ENCODE results near the gene ZNF276. TPM values are rescaled to one million over a fixed set of nuclear protein-coding genes. Genes with fewer than 3 reads are reported as not detected.

ZNF276 gene
- total RNA-seq, 4 donors from 2014 or later: 44.7 to 62.0 (median 52.8) TPM

- DNase-seq (ENCODE audit: low spot score in 2 of 2): no peak
- TF ChIP-seq, protein P1, sequence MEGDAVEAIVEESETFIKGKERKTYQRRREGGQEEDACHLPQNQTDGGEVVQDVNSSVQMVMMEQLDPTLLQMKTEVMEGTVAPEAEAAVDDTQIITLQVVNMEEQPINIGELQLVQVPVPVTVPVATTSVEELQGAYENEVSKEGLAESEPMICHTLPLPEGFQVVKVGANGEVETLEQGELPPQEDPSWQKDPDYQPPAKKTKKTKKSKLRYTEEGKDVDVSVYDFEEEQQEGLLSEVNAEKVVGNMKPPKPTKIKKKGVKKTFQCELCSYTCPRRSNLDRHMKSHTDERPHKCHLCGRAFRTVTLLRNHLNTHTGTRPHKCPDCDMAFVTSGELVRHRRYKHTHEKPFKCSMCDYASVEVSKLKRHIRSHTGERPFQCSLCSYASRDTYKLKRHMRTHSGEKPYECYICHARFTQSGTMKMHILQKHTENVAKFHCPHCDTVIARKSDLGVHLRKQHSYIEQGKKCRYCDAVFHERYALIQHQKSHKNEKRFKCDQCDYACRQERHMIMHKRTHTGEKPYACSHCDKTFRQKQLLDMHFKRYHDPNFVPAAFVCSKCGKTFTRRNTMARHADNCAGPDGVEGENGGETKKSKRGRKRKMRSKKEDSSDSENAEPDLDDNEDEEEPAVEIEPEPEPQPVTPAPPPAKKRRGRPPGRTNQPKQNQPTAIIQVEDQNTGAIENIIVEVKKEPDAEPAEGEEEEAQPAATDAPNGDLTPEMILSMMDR (IDR thresholded peaks at IDR 0.05): no peak
- no peak for TF ChIP-seq POLR2A (IDR thresholded peaks at IDR 0.05)
- WGBS, 2 donors: 78 to 82% methylated on average over 24 of the region's 24 CpGs
- intact Hi-C loops (cut with DNase I; ENCODE audit: low total_unique reads): no loop called here
- no peak overlapping the region for H3K4me3 ChIP-seq (ENCODE audit: low read depth, poor library complexity, severe bottlenecking)
These were observed 3.4 kb upstream of the ZNF276 start for GRCh38 chr16:89717688-89718505.

- 0% methylated on average over 15 of the region's 29 CpGs; no CpG with 5 or more reads in 1 of the 2 donors for WGBS, 2 donors
- H3K4me3 ChIP-seq (ENCODE audit: low read depth, poor library complexity, severe bottlenecking): peak overlapping the region; percentile 66
- no peak for TF ChIP-seq POLR2A (IDR thresholded peaks at IDR 0.05)
- TF ChIP-seq, protein P1 (IDR thresholded peaks at IDR 0.05): no peak
- no peak for DNase-seq (ENCODE audit: low spot score in 2 of 2)
- intact Hi-C loops (cut with DNase I; ENCODE audit: low total_unique reads): no loop called here
These were observed 855 bp upstream of the ZNF276 start for GRCh38 chr16:89720551-89720812.

DNA sequence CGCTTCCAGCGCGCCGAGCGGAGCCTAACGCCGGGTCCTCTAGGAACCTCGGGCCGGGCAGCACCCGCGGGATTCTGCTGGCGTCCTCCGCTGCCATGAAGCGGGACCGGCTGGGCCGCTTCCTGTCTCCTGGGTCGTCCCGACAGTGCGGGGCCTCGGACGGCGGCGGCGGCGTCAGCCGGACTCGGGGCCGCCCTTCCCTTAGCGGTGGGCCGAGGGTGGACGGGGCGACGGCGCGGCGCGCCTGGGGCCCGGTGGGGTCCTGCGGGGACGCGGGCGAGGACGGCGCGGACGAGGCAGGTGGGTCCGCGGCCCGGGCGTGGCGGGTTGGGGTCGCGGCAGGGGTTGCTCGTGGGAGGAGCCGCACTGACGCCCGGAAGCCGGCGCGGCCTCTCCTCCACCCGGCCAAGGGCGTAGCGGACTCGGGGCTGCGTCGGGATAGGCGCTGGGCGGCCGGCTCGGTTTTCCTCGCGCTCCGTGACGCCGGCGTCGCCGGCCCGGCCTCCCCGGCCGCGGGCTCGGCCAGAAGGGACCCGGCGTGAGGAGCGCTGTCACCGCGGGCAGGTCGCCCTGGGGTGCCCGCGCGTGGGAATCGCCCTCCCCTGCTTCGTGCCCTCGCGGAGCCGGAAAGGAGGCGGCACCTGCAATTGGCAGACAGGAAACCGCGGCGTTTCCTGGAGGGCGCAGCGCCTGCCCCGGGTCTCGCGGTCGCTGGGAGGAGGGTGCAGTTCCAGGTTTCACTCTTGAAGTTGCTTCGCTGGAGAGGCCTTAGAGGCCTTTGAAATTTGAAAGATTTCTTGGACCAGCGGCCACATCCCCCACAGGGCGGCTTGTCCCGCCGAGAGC lies 432 bp downstream of the ZNF276 start:
- intact Hi-C loops (cut with DNase I; ENCODE audit: low total_unique reads): no loop called here
- no peak for TF ChIP-seq POLR2A (IDR thresholded peaks at IDR 0.05)
- TF ChIP-seq, protein P1 (IDR thresholded peaks at IDR 0.05): no peak
- DNase-seq (ENCODE audit: low spot score in 2 of 2): peak; percentile 46 to 94
- 0 to 2% methylated on average over 29 to 57 of the region's 112 CpGs for WGBS, 2 donors
- peak overlapping the region; percentile 66 for H3K4me3 ChIP-seq (ENCODE audit: low read depth, poor library complexity, severe bottlenecking)

- no peak for TF ChIP-seq POLR2A (IDR thresholded peaks at IDR 0.05)
- TF ChIP-seq, protein P1 (IDR thresholded peaks at IDR 0.05): no peak
- intact Hi-C loops (cut with DNase I; ENCODE audit: low total_unique reads): no loop called here
- DNase-seq (ENCODE audit: low spot score in 2 of 2): peak; percentile 86 to 95
These were observed 1.3 kb downstream of the ZNF276 start for GRCh38 chr16:89722392-89723278.

More at GRCh38 chr16:89722392-89723278, 1.3 kb downstream of the ZNF276 start:
- H3K4me3 ChIP-seq (ENCODE audit: low read depth, poor library complexity, severe bottlenecking): peak overlapping the region; percentile 66
- 17 to 21% methylated on average over 22 to 31 of the region's 56 CpGs for WGBS, 2 donors
